ENCODE measurements around the gene ERP44.

GRCh38 chr9:100108559-100108958, 9.8 kb upstream of the ERP44 start:
- TF ChIP-seq CTCF (IDR thresholded peaks at IDR 0.05) = no peak
- TF ChIP-seq POLR2AphosphoS5 (IDR thresholded peaks at IDR 0.05) = no peak
- TF ChIP-seq POLR2A (IDR thresholded peaks at IDR 0.05; ENCODE audit: low read depth) = no peak

All from esophagus muscularis mucosa (tissue), 3 donors.